GM18505 (cell line): Measurements from ENCODE around the gene SLC9A3.

Experiments
- ATAC-seq: cut with Tn5 transposase; IDR thresholded peaks from one replicate; pipeline ENCODE4 v1.9.1; 2021; ENCODE audit not compliant: unreplicated experiment
- POLR2A ChIP-seq: IDR thresholded peaks from 4 replicates; pipeline ENCODE4 v1.6.1; 2011; ENCODE audit warnings: borderline replicate concordance; ENCODE audit not compliant: insufficient read depth, insufficient read length; ENCODE audit errors: extremely low read depth

Gene SLC9A3

DNA sequence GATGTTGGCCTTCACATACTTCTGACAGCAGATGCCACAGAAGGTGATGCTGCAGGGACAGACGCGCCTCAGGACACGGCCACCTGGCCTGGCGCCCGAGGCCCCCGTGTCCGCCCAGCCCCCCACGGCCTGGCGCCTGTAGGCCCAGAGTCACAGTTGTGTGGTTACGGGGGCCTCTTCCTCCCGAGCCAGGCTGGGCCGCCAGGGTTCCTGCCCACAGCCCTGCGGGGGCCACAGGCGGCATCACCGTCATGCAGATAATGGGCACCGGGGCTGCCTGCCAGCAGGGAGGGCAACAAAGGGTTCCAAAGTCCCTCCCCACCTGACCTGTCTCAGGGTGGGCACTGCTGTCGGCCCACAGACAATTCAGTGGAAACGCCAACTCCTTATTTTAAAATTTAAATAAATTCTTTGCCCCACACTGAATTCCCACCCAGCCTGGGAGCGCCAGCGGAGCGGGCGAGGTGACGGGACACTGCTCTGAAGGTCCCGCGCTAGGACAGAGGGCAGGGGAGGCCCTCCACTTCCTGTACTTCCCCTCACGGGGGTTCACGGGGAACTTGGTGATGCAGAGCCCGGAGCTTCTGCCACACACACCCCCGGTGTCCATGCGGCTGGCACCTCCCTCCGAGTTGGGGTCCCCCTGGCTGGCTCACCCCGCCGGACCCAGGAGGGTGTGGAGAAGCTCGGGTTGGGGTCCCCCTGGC is 40.7 kb downstream of the SLC9A3 start:
- ATAC-seq = no peak
- no peak for TF ChIP-seq POLR2A

DNA sequence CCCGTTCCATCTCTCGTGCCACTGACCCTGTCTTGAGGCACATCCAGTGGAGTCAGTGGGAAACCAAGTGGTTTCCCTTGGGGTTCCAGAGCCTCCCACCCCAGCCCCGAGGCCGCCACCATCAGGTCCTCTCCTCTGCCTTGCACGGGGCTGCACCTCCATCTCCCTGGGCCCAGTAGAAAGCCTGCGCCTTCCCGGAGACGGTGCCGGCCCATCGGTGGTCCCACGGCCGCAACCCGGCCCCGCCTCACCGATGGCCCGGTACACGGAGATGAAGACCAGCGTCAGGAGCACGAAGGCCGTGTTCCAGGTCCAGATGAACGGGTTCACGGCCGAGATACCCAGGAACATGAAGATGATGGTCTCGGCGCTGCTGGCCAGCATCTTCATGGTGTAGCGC is 41.2 kb downstream of the SLC9A3 start:
- no peak for TF ChIP-seq POLR2A
- no peak for ATAC-seq

DNA sequence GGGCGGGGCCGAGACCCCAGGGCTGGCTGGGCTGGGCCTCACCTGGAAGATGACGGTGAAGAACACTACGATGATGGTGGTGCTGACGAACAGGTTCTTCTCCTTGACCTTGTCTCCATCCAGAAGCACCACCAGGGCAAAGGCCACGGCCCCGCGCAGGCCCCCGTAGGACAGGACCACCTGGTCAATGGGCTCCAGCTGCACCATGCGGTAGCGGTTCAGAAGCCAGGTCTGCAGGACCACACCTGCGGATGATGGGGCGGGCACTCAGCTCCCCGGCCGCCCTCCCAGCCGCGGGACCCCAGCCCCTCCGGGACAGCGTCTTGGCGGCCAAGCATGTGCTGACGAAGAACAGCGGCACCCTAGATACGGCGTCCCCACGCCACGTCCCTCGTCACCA is 41.7 kb downstream of the SLC9A3 start:
- ATAC-seq = no peak
- no peak for TF ChIP-seq POLR2A

DNA sequence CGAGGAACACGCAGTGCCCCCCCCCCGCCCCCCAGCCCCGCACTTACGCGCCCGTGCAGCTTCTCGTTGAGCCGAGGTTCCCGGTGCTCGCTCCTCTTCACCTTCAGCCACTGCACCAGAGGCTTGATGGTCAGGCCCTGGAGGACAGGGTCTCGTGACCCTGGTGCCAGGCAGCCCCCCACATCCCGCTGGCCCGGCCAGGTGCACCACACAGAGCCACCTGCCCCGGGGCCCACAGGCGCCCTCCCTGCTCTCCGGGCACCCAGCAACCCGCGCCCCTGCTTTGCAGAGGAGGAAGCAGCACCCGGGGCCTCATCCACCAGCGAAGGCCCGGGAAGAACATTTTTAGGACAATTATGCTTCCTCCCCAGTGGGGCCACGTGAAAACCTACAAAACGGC is 42.2 kb downstream of the SLC9A3 start:
- TF ChIP-seq POLR2A = no peak
- ATAC-seq = no peak

DNA sequence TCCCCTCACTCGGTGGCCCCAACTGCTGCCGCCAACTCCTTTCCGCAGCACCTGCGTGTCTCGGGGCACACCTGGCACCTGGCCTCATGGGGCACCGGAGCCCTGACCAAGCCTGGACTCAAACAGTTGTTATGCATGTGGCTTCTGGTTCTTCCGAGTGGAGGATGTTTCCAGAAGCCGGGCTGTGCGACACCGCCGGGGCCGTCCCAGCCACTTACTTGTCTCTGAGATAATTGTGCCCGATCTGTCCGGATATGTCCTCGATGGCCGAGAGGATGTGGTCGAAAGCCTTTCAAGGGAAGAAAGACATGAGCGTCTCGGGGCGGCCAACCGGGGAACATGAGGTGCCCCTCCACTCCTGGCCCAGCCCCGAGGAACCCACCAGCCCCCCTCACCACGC is 42.9 kb downstream of the SLC9A3 start:
- no peak for ATAC-seq
- TF ChIP-seq POLR2A = no peak

DNA sequence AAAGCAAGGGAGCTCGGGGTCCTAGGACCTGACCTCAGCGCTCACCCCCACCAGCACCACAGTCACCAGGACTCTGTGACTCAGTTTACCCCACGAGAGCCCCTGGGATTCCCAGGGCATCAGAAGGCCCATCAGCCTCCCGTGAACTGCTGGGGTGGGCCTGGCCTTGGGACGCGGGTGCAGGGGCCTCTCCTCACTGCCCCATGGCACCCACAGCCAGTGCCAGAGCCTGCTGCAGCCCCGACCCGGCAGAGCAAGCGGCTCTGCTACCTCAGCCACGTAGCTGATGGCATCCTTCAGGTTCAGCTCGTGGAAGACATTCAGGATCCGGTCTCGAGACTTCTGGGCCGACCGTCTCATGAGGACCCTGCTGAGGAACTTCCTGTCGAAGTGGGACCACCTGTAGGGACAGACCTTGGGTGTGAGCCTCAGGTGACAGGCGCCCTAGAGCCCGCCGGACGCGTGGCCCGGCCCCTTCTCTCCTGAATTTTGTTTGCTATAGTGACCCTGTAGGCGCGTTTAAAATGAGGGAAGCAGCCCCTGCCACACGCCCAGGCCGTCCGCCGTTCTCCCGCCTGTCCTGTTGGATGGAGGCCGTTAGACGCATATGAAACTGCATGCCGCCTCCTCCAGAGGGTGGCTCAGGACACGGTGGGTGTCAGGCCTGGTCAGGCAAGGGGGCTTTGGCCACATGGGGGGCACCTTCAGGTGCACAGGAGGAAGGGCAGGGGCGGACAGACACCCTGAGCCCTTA is 44.5 kb downstream of the SLC9A3 start:
- ATAC-seq = no peak
- no peak for TF ChIP-seq POLR2A

DNA sequence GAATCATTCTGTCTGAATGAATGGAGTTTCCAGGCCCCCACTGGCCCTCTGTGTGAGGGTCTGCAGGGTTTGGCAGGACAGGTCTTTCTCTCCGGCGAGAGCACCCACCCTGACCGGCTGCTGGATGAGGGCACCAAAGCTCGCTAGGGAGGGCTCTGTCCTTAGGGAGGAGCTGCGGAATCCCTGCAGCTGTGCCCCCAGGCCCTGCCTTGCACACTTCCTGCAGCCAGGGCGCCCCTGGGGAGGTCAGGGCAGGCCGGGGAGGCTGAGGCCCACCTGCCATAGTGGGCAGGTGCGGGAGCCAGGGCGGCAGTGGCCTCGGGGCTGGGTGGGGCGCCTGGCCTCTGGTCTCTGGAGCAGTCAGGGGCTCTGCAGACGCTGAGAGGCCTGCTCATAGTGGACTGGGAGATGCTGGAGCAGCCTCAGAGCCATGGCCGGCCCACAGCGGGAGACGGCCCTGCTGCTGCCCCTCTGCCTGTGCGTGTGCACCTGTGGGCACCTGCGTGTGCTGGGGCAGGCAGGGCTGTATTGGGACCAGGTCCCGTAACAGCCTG is 45.2 kb downstream of the SLC9A3 start:
- no peak for ATAC-seq

DNA sequence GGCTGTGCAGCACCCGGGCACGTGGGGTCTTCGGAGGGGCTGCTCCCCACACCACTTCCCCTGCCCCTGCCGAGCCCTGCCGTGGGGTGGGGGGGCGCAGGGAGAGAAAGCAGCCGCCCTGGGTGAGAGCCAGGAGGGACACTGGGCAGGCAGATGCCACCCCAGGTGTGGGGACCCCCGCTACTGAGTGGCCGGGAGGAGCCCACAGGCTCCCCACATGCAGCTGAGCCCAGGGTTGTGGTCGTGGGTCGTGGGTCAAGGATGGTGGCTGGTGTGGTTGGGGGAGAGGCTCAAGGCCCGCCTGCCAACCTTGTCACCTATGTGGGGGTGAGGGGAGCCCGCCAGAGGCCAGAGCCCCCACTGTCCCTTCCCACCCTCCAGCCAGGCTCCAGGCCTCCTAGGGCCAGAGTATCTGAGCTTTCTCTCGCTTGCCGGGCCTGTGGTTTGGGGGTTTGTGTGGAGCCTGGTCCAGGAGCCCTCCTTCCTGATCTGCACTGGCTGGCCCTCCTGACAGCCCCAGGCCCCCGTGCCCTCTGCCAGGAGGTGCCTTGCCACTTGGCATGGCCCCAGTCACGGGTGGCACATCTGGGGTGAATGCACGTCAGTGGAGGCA is 45.8 kb downstream of the SLC9A3 start:
- no peak for ATAC-seq
- no peak for TF ChIP-seq POLR2A

More for the DNA sequence above, 45.2 kb downstream of the SLC9A3 start:
- TF ChIP-seq POLR2A = no peak

DNA sequence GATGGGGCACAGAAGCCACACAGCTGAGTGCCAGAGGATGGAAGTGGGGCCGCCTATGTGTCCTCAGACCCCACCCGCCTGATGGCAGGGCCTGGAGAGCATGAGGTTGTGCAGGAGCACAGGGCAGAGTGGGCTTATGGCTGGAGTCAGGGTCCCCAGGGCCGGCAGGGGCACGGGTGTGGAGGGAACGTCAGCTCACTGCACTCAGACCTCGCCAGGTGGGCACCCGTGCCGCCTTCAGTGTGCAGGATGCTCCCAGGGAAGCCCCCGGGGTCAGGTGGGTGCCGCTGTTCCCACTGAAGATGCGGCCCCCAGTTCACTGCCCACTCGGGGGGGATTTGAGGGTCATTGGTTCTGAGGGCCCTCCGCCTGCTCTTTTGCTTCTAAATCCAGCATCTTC is 46.4 kb downstream of the SLC9A3 start:
- TF ChIP-seq POLR2A = no peak
- no peak for ATAC-seq

DNA sequence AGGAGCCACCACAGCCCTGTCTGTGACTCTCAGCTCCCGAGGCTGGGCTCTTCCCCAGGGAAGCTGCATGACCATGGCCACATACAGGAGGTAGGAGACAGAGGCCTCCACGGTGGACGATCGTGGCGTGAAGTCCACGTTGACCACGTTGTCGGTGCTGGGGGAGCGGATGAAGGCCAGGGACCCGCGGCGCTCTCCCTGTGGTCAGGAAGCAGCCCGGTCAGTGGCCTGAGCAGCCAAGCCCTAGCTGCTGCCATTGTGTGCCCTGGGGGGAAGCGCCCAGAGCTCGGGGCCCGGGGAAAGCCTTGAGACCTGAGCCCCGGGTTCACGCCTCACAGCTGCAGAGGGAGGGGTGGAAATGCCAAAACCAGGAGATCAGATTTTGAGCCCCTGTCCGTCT is 47.0 kb downstream of the SLC9A3 start:
- ATAC-seq = no peak
- TF ChIP-seq POLR2A = no peak

DNA sequence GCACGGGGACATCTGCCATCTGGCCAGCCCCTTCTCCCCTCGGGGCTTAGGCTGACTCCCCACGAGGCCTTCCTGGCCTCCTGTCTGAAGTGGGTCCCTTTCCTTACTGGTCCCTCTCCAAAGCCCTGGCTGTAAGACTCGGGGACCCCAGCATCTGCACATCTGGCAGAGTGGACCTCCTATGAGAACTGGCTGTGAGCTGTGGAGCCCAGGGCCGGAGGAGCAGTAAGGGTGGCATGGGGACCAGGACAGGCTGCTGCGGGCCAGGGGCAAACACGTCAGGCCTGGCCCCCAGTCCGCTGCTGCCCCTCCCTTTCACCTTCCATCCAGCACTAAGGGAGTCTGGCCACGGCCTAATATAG is 47.5 kb downstream of the SLC9A3 start:
- ATAC-seq = no peak
- TF ChIP-seq POLR2A = no peak

DNA sequence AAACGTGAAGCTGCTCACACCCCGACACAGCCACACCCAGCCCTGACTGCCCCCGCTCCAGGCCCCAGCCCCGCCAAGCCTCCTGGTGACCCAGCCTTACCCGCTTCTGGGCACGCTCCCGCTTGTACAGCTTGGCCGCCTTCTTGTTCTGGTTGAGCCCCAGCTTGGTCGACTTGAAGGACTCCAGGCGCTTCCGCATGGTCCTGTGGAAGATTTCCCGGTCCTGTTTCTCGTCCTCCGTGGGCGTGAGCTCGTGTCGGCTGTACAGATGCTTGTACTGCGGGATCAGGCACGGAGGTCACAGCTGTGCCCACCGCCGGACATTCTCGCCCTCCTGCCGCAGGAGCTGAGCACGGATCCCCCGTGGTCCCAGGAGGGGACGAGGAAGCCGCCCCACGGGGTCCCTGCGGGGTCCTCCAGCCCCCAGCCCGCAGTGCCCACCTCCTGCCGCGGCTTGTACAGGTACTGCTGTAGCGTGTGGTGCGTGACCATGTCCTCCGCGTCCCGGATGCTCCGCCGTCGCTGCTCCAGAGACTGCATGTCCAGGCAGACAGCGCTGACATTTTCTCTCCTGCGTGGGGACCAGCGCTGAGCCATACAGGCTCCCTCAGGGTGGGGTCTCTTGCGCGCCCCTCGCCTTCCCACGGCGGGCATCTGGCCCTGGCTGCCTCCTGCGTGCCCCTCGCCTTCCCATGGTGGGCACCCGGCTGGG is 48.0 kb downstream of the SLC9A3 start:
- ATAC-seq = no peak
- no peak for TF ChIP-seq POLR2A

DNA sequence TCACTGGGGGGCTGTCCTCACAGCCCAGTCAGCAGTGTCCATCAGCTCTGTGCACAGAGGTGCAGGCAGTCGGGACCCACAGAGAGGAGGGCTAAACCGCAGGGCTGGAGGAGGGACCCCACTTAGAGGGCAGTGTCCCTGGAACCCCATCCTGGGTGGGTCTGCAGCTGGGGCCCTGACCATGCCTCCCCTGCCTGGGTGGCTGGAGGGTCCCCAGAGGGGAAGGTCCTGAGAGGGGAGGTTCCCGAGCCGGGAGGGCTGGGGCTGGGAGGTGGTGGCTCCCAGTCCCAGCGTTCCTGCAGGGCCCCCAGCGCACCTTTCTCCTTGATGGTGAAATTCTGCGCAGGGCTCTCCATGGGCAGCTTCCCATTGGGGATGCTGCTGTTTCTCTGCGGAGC is 48.5 kb downstream of the SLC9A3 start:
- ATAC-seq = no peak
- no peak for TF ChIP-seq POLR2A
